ENCODE measurements around the gene IL1RAPL1. TPM values are rescaled to one million over a fixed set of nuclear protein-coding genes. Genes with fewer than 3 reads are reported as not detected.

The IL1RAPL1 gene
- total RNA-seq, 1 experiment from 2014 or later: not detected

GRCh38 chrX:29826742-29827141 lies 1239.5 kb downstream of the IL1RAPL1 start:
- Histone ChIP-seq H3K9me3 (ENCODE audit: low read length) (peaks cover 16% of the 10 kb centered on the region), H3K4me1 (ENCODE audit: low read length) (no peaks in the 10 kb centered on the region), H3K27me3 (ENCODE audit: low read length) (no peaks in the 10 kb centered on the region), H3K9me2 (replicated peaks; ENCODE audit: insufficient read depth, low read length) (no peaks in the 10 kb centered on the region), H3K36me3 (ENCODE audit: insufficient read depth, low read length) (no peaks in the 10 kb centered on the region), H3K4me3 (ENCODE audit: low read length) (no peak overlapping the region), H4K20me1 (ENCODE audit: insufficient read depth, low read depth, low read length) (no peaks in the 10 kb centered on the region), H3K79me2 (ENCODE audit: low read length) (no peaks in the 10 kb centered on the region), H2AFZ (ENCODE audit: low read length) (no peak overlapping the region), H3K4me2 (ENCODE audit: low read depth, low read length, poor library complexity, severe bottlenecking) (no peak overlapping the region), H3K27ac (ENCODE audit: low read length) (no peak overlapping the region), H3K9ac (ENCODE audit: low read length) (no peak overlapping the region)
- no peak for DNase-seq

- H3K4me3 ChIP-seq (ENCODE audit: low read length): no peak overlapping the region
- no peak for DNase-seq
- no peaks in the 10 kb centered on the region for H3K9me2 ChIP-seq (replicated peaks; ENCODE audit: insufficient read depth, low read length)
Measured at GRCh38 chrX:29834311-29834710, 1247.1 kb downstream of the IL1RAPL1 start.

GRCh38 chrX:29834764-29835163 lies 1247.5 kb downstream of the IL1RAPL1 start:
- no peaks in the 10 kb centered on the region for H3K4me1 ChIP-seq (ENCODE audit: low read length)
- no peak for DNase-seq

More at GRCh38 chrX:29834311-29834710, 1247.1 kb downstream of the IL1RAPL1 start:
- Histone ChIP-seq H3K9me3 (ENCODE audit: low read length) (peaks cover 25% of the 10 kb centered on the region), H3K9ac (ENCODE audit: low read length) (no peak overlapping the region), H3K36me3 (ENCODE audit: insufficient read depth, low read length) (no peaks in the 10 kb centered on the region), H2AFZ (ENCODE audit: low read length) (no peak overlapping the region), H3K4me1 (ENCODE audit: low read length) (no peaks in the 10 kb centered on the region), H3K79me2 (ENCODE audit: low read length) (no peaks in the 10 kb centered on the region), H3K4me2 (ENCODE audit: low read depth, low read length, poor library complexity, severe bottlenecking) (no peak overlapping the region), H3K27ac (ENCODE audit: low read length) (no peak overlapping the region), H3K27me3 (ENCODE audit: low read length) (no peaks in the 10 kb centered on the region), H4K20me1 (ENCODE audit: insufficient read depth, low read depth, low read length) (no peaks in the 10 kb centered on the region)

GRCh38 chrX:29841750-29842149 lies 1254.5 kb downstream of the IL1RAPL1 start:
- no peak overlapping the region for H3K9ac ChIP-seq (ENCODE audit: low read length)
- no peaks in the 10 kb centered on the region for H3K4me1 ChIP-seq (ENCODE audit: low read length)
- peaks cover 23% of the 10 kb centered on the region for H3K9me3 ChIP-seq (ENCODE audit: low read length)
- H3K79me2 ChIP-seq (ENCODE audit: low read length): no peaks in the 10 kb centered on the region
- H3K27me3 ChIP-seq (ENCODE audit: low read length): no peaks in the 10 kb centered on the region
- no peak for DNase-seq
- H2AFZ ChIP-seq (ENCODE audit: low read length): no peak overlapping the region; the same call in 1 of the 2 replicates
- H4K20me1 ChIP-seq (ENCODE audit: insufficient read depth, low read depth, low read length): no peaks in the 10 kb centered on the region
- H3K9me2 ChIP-seq (replicated peaks; ENCODE audit: insufficient read depth, low read length): no peaks in the 10 kb centered on the region
- H3K4me3 ChIP-seq (ENCODE audit: low read length): no peak overlapping the region
- H3K36me3 ChIP-seq (ENCODE audit: insufficient read depth, low read length): no peaks in the 10 kb centered on the region
- H3K27ac ChIP-seq (ENCODE audit: low read length): no peak overlapping the region
- H3K4me2 ChIP-seq (ENCODE audit: low read depth, low read length, poor library complexity, severe bottlenecking): no peak overlapping the region

More at GRCh38 chrX:29834764-29835163, 1247.5 kb downstream of the IL1RAPL1 start:
- Histone ChIP-seq H3K79me2 (ENCODE audit: low read length) (no peaks in the 10 kb centered on the region), H3K9me2 (replicated peaks; ENCODE audit: insufficient read depth, low read length) (no peaks in the 10 kb centered on the region), H3K4me3 (ENCODE audit: low read length) (no peak overlapping the region), H3K36me3 (ENCODE audit: insufficient read depth, low read length) (no peaks in the 10 kb centered on the region), H3K9ac (ENCODE audit: low read length) (no peak overlapping the region), H3K4me2 (ENCODE audit: low read depth, low read length, poor library complexity, severe bottlenecking) (no peak overlapping the region), H3K27me3 (ENCODE audit: low read length) (no peaks in the 10 kb centered on the region), H4K20me1 (ENCODE audit: insufficient read depth, low read depth, low read length) (no peaks in the 10 kb centered on the region), H3K27ac (ENCODE audit: low read length) (no peak overlapping the region), H2AFZ (ENCODE audit: low read length) (no peak overlapping the region), H3K9me3 (ENCODE audit: low read length) (peaks cover 30% of the 10 kb centered on the region)

GRCh38 chrX:29842552-29842951 lies 1255.3 kb downstream of the IL1RAPL1 start:
- Histone ChIP-seq H4K20me1 (ENCODE audit: insufficient read depth, low read depth, low read length) (no peaks in the 10 kb centered on the region), H2AFZ (ENCODE audit: low read length) (no peak overlapping the region), H3K27ac (ENCODE audit: low read length) (no peak overlapping the region), H3K79me2 (ENCODE audit: low read length) (no peaks in the 10 kb centered on the region), H3K9me3 (ENCODE audit: low read length) (peaks cover 25% of the 10 kb centered on the region), H3K9ac (ENCODE audit: low read length) (no peak overlapping the region), H3K4me3 (ENCODE audit: low read length) (no peak overlapping the region), H3K36me3 (ENCODE audit: insufficient read depth, low read length) (no peaks in the 10 kb centered on the region), H3K4me2 (ENCODE audit: low read depth, low read length, poor library complexity, severe bottlenecking) (no peak overlapping the region), H3K9me2 (replicated peaks; ENCODE audit: insufficient read depth, low read length) (no peaks in the 10 kb centered on the region), H3K27me3 (ENCODE audit: low read length) (no peaks in the 10 kb centered on the region), H3K4me1 (ENCODE audit: low read length) (no peaks in the 10 kb centered on the region)
- DNase-seq: no peak

GRCh38 chrX:29851857-29852605 lies 1264.8 kb downstream of the IL1RAPL1 start:
- H3K27me3 ChIP-seq (ENCODE audit: low read length): no peaks in the 10 kb centered on the region
- H3K36me3 ChIP-seq (ENCODE audit: insufficient read depth, low read length): no peaks in the 10 kb centered on the region
- no peaks in the 10 kb centered on the region for H3K79me2 ChIP-seq (ENCODE audit: low read length)
- H2AFZ ChIP-seq (ENCODE audit: low read length): no peak overlapping the region
- H3K4me1 ChIP-seq (ENCODE audit: low read length): no peaks in the 10 kb centered on the region
- no peaks in the 10 kb centered on the region for H3K9me2 ChIP-seq (replicated peaks; ENCODE audit: insufficient read depth, low read length)
- peaks cover 31% of the 10 kb centered on the region; the same call in 1 of the 2 replicates for H3K9me3 ChIP-seq (ENCODE audit: low read length)
- H3K27ac ChIP-seq (ENCODE audit: low read length): no peak overlapping the region
- H4K20me1 ChIP-seq (ENCODE audit: insufficient read depth, low read depth, low read length): no peaks in the 10 kb centered on the region
- no peak overlapping the region for H3K9ac ChIP-seq (ENCODE audit: low read length)
- DNase-seq: no peak
- H3K4me2 ChIP-seq (ENCODE audit: low read depth, low read length, poor library complexity, severe bottlenecking): no peak overlapping the region
- H3K4me3 ChIP-seq (ENCODE audit: low read length): no peak overlapping the region

- Histone ChIP-seq H3K27me3 (ENCODE audit: low read length) (no peaks in the 10 kb centered on the region), H3K36me3 (ENCODE audit: insufficient read depth, low read length) (no peaks in the 10 kb centered on the region), H3K4me2 (ENCODE audit: low read depth, low read length, poor library complexity, severe bottlenecking) (no peak overlapping the region), H3K9me2 (replicated peaks; ENCODE audit: insufficient read depth, low read length) (no peaks in the 10 kb centered on the region), H3K9me3 (ENCODE audit: low read length) (peaks cover 32% of the 10 kb centered on the region; the same call in 1 of the 2 replicates), H3K79me2 (ENCODE audit: low read length) (no peaks in the 10 kb centered on the region), H2AFZ (ENCODE audit: low read length) (no peak overlapping the region), H3K27ac (ENCODE audit: low read length) (no peak overlapping the region), H4K20me1 (ENCODE audit: insufficient read depth, low read depth, low read length) (no peaks in the 10 kb centered on the region), H3K9ac (ENCODE audit: low read length) (no peak overlapping the region), H3K4me1 (ENCODE audit: low read length) (no peaks in the 10 kb centered on the region), H3K4me3 (ENCODE audit: low read length) (no peak overlapping the region)
- no peak for DNase-seq
Measured at GRCh38 chrX:29852767-29853166, 1265.5 kb downstream of the IL1RAPL1 start.

GRCh38 chrX:29858714-29859113 lies 1271.5 kb downstream of the IL1RAPL1 start:
- Histone ChIP-seq H3K9me2 (replicated peaks; ENCODE audit: insufficient read depth, low read length) (no peaks in the 10 kb centered on the region), H3K4me1 (ENCODE audit: low read length) (no peaks in the 10 kb centered on the region), H3K9ac (ENCODE audit: low read length) (no peak overlapping the region), H3K4me2 (ENCODE audit: low read depth, low read length, poor library complexity, severe bottlenecking) (no peak overlapping the region), H3K36me3 (ENCODE audit: insufficient read depth, low read length) (no peaks in the 10 kb centered on the region), H3K9me3 (ENCODE audit: low read length) (peaks cover 21% of the 10 kb centered on the region; the same call in 1 of the 2 replicates), H3K27me3 (ENCODE audit: low read length) (no peaks in the 10 kb centered on the region), H3K79me2 (ENCODE audit: low read length) (no peaks in the 10 kb centered on the region), H3K27ac (ENCODE audit: low read length) (no peak overlapping the region), H3K4me3 (ENCODE audit: low read length) (no peak overlapping the region), H2AFZ (ENCODE audit: low read length) (no peak overlapping the region), H4K20me1 (ENCODE audit: insufficient read depth, low read depth, low read length) (no peaks in the 10 kb centered on the region)
- no peak for DNase-seq

Data from Karpas-422 (cell line).